Astrocyte (in vitro differentiated cells and primary cell): ENCODE measurements around the gene RAPSN. TPM values are rescaled to one million over a fixed set of nuclear protein-coding genes. Genes with fewer than 3 reads are reported as not detected.

Experiments used
- DNase-seq: peaks from one replicate; pipeline ENCODE4 v3.0.0-alpha.2; 2010; ENCODE audit warnings: low read depth
- FAIRE-seq: peaks from 2 replicates; lab custom pipeline; 2011; peaks lifted over from hg19 to GRCh38; lab: Jason Lieb, UNC
- H2AFZ ChIP-seq: 2 replicates; pipeline ENCODE4 v1.6.0; 2012; ENCODE audit warnings: low read depth, low read length, inconsistent platforms
- H3K27ac ChIP-seq: 2 replicates; pipeline ENCODE4 v1.5.1; 2011; ENCODE audit warnings: low read depth, low read length, inconsistent platforms
- H3K27me3 ChIP-seq: 2 replicates; pipeline ENCODE4 v1.6.0; 2011; ENCODE audit warnings: low read length, inconsistent platforms; ENCODE audit not compliant: insufficient read depth
- H3K36me3 ChIP-seq: 2 replicates; pipeline ENCODE4 v1.5.1; 2011; ENCODE audit warnings: low read length, inconsistent platforms; ENCODE audit not compliant: insufficient read depth
- H3K4me1 ChIP-seq: 2 replicates; pipeline ENCODE4 v1.5.1; 2011; ENCODE audit warnings: low read length, inconsistent platforms; ENCODE audit not compliant: insufficient read depth
- H3K4me2 ChIP-seq: 2 replicates; pipeline ENCODE4 v1.6.0; 2012; ENCODE audit warnings: low read length, inconsistent platforms
- H3K4me3 ChIP-seq: 2 replicates; pipeline ENCODE4 v1.5.1; 2011; ENCODE audit warnings: low read depth, mild to moderate bottlenecking, low read length, inconsistent platforms; ENCODE audit not compliant: insufficient read depth
- H3K79me2 ChIP-seq: 2 replicates; pipeline ENCODE4 v1.6.0; 2012; ENCODE audit warnings: mild to moderate bottlenecking, low read length, inconsistent platforms; ENCODE audit not compliant: insufficient read depth
- H3K9ac ChIP-seq: 2 replicates; pipeline ENCODE4 v1.6.0; 2012; ENCODE audit warnings: mild to moderate bottlenecking, low read length, inconsistent platforms
- H3K9me3 ChIP-seq: 2 replicates; pipeline ENCODE4 v1.5.1; 2012; ENCODE audit warnings: low read depth, mild to moderate bottlenecking, low read length, inconsistent platforms; ENCODE audit not compliant: insufficient read depth
- H4K20me1 ChIP-seq: 2 replicates; pipeline ENCODE4 v1.6.0; 2012; ENCODE audit warnings: low read length, inconsistent platforms; ENCODE audit not compliant: insufficient read depth
- H3K27ac Mint-ChIP-seq: one replicate; pipeline ENCODE4 v1.8.0; 2021; ENCODE audit warnings: mild to moderate bottlenecking, mixed read lengths; ENCODE audit not compliant: unreplicated experiment
- H3K27me3 Mint-ChIP-seq: one replicate; pipeline ENCODE4 v1.8.0; 2021; ENCODE audit warnings: low read depth, mixed read lengths; ENCODE audit not compliant: unreplicated experiment
- H3K36me3 Mint-ChIP-seq: one replicate; pipeline ENCODE4 v1.8.0; 2021; ENCODE audit warnings: low read depth, mixed read lengths; ENCODE audit not compliant: unreplicated experiment
- H3K4me1 Mint-ChIP-seq: one replicate; pipeline ENCODE4 v1.8.0; 2021; ENCODE audit warnings: low read depth, mixed read lengths; ENCODE audit not compliant: unreplicated experiment
- H3K4me3 Mint-ChIP-seq: one replicate; pipeline ENCODE4 v1.8.0; 2021; ENCODE audit warnings: mild to moderate bottlenecking, moderate library complexity, mixed read lengths; ENCODE audit not compliant: unreplicated experiment
- H3K9me3 Mint-ChIP-seq: one replicate; pipeline ENCODE4 v1.8.0; 2021; ENCODE audit warnings: mild to moderate bottlenecking, mixed read lengths; ENCODE audit not compliant: unreplicated experiment
- CTCF ChIP-seq: IDR thresholded peaks from 2 replicates; pipeline ENCODE4 v1.5.1; 2011; ENCODE audit warnings: low read depth, mild to moderate bottlenecking, inconsistent platforms, low read length, moderate library complexity; ENCODE audit not compliant: insufficient read depth
- EZH2 ChIP-seq: IDR thresholded peaks from 2 replicates; pipeline ENCODE4 v1.6.1; 2012; ENCODE audit warnings: mild to moderate bottlenecking, low read length, inconsistent platforms; ENCODE audit not compliant: insufficient read depth
- total RNA-seq: library from RNA; stranded (reverse); gene quantifications from 2 replicates; pipeline ENCODE4 v1.2.1, GENCODE V29; 2021

The RAPSN gene
- total RNA-seq, 1 donor from 2014 or later: 0.86 TPM

GRCh38 chr11:47451436-47451835 lies 2.5 kb upstream of the RAPSN start:
- Histone ChIP-seq H3K4me3 (no peak overlapping the region), H3K79me2 (no peaks in the 10 kb centered on the region), H3K36me3 (no peaks in the 10 kb centered on the region), H3K4me1 (no peaks in the 10 kb centered on the region), H3K9ac (no peak overlapping the region), H3K27me3 (no peaks in the 10 kb centered on the region), H3K4me2 (no peak overlapping the region), H2AFZ (no peak overlapping the region), H3K9me3 (no peaks in the 10 kb centered on the region), H3K27ac (no peak overlapping the region), H4K20me1 (no peaks in the 10 kb centered on the region)
- no peak for DNase-seq
- TF ChIP-seq EZH2 (no peak), CTCF (no peak)
- H3K4me3 Mint-ChIP-seq: no peak overlapping the region
- no peak overlapping the region for H3K27ac Mint-ChIP-seq
- no peaks in the 10 kb centered on the region for H3K9me3 Mint-ChIP-seq
- no peaks in the 10 kb centered on the region for H3K4me1 Mint-ChIP-seq
- no peaks in the 10 kb centered on the region for H3K27me3 Mint-ChIP-seq
- peaks cover 9% of the 10 kb centered on the region for H3K36me3 Mint-ChIP-seq
- no peak for FAIRE-seq

- Mint-ChIP-seq H3K4me3 (no peak overlapping the region), H3K27me3 (no peaks in the 10 kb centered on the region), H3K36me3 (peaks cover 8% of the 10 kb centered on the region), H3K4me1 (no peaks in the 10 kb centered on the region), H3K27ac (no peak overlapping the region), H3K9me3 (no peaks in the 10 kb centered on the region)
- Histone ChIP-seq H3K9me3 (no peaks in the 10 kb centered on the region), H3K4me3 (no peak overlapping the region), H3K4me1 (no peaks in the 10 kb centered on the region), H2AFZ (no peak overlapping the region), H3K36me3 (no peaks in the 10 kb centered on the region), H3K9ac (no peak overlapping the region), H3K79me2 (no peaks in the 10 kb centered on the region), H3K27ac (no peak overlapping the region), H3K4me2 (no peak overlapping the region), H4K20me1 (no peaks in the 10 kb centered on the region), H3K27me3 (no peaks in the 10 kb centered on the region)
- FAIRE-seq (no peak), DNase-seq (no peak)
- TF ChIP-seq CTCF (no peak), EZH2 (no peak)
Observed at GRCh38 chr11:47449541-47449940, 605 bp upstream of the RAPSN start.

GRCh38 chr11:47447906-47448305 lies 1.0 kb downstream of the RAPSN start:
- Histone ChIP-seq H3K4me2 (no peak overlapping the region), H3K27me3 (no peaks in the 10 kb centered on the region), H4K20me1 (no peaks in the 10 kb centered on the region), H3K9ac (no peak overlapping the region), H2AFZ (no peak overlapping the region), H3K79me2 (no peaks in the 10 kb centered on the region), H3K36me3 (no peaks in the 10 kb centered on the region), H3K9me3 (no peaks in the 10 kb centered on the region), H3K4me1 (no peaks in the 10 kb centered on the region), H3K4me3 (no peak overlapping the region), H3K27ac (no peak overlapping the region)
- no peak for DNase-seq
- peaks cover 13% of the 10 kb centered on the region for H3K36me3 Mint-ChIP-seq
- FAIRE-seq: no peak
- no peaks in the 10 kb centered on the region for H3K4me1 Mint-ChIP-seq
- H3K4me3 Mint-ChIP-seq: no peak overlapping the region
- no peak for TF ChIP-seq EZH2
- no peak for TF ChIP-seq CTCF
- no peak overlapping the region for H3K27ac Mint-ChIP-seq
- H3K27me3 Mint-ChIP-seq: no peaks in the 10 kb centered on the region
- H3K9me3 Mint-ChIP-seq: no peaks in the 10 kb centered on the region
